Stimulated activated CD4-positive, alpha-beta T cell treated with anti-CD3 and anti-CD28 coated beads, Interleukin-2, amount 100 ng/mL, for 24 hours (primary cell): ENCODE results near the gene CAMK1G.

Source experiments
- DNase-seq, 2 donors: peaks; one replicate each; pipeline ENCODE4 v3.0.0-alpha.2; 2020

CAMK1G gene

DNA sequence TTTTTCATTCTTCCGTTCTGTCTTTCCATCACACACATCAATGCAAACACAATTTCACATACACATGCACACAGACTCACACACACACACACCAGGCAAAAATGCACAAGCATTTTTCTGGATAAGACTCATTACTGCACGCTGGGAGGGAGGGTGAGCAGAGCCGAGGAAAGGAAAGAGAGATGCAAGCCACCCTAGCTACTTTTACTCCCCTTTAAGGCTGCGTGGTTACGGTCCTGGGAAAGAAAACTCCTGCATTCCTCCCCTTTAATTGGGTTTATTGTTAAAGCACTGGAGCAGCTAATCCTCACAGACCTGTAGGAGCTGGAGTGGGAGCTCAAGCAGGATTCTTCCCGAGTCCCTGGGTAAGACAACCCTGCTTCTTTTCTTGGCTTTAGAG is at the start of gene CAMK1G:
TSS of gene CAMK1G (plus strand) at position 307 of the 400 bp plus-strand sequence. CDS start 11,270 bp downstream, outside the sequence.
- DNase-seq = no peak

DNA sequence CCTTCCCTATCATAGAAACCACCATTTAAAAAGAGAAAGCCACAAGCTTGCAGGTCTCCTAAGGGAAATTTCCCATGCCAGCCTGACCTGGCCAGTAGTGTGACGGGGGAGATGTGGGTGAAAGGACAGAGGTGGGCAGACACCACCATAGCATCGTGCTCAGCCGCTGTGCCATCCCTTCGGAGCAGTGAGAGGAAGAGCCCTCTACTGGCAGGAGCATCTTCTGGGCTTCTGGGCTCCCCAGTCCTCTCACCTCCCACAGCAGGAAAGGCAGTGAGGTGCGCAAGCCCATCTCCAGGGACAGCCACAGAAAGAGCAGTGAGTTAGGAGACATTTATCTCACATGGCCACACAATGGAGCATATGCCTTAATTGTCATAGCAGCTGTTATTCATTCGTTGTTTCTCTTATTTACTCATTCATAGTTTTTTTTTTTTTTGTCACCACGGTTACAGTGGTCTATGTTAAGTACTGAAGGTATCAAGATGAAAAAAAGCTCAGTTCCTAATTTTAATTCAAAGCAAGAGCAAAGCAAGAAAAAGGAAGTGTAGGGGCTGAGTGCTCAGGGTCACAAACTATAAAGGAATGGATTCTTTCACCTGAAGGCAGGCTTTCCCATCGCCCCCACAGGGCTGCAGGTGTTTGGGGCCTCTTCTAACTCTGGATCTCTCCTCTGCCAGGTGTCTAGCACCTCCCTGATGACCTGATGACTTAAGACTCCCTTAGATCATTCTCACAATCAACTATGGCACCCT is 48.8 kb upstream of the CAMK1G start:
- DNase-seq = no peak

DNA sequence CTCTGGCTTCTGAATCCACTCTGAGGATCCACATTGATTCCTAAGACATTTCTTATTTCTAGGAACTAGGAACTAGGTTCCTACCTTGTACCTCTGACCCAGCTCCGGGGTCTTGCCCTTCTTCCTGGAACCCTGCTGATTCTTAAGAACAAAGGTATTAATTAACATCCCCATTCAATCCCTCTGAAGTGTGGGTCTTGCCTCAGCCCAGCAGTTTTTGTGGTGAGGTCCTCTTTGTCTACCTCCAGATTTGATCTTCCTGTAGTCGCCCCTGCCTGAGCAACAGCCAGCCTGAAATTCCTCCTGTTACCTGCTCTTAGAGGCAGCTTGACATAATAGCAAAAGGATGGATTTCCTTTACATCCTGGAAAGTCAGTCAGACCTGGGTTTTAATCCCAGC is 46.7 kb upstream of the CAMK1G start:
- no peak for DNase-seq

DNA sequence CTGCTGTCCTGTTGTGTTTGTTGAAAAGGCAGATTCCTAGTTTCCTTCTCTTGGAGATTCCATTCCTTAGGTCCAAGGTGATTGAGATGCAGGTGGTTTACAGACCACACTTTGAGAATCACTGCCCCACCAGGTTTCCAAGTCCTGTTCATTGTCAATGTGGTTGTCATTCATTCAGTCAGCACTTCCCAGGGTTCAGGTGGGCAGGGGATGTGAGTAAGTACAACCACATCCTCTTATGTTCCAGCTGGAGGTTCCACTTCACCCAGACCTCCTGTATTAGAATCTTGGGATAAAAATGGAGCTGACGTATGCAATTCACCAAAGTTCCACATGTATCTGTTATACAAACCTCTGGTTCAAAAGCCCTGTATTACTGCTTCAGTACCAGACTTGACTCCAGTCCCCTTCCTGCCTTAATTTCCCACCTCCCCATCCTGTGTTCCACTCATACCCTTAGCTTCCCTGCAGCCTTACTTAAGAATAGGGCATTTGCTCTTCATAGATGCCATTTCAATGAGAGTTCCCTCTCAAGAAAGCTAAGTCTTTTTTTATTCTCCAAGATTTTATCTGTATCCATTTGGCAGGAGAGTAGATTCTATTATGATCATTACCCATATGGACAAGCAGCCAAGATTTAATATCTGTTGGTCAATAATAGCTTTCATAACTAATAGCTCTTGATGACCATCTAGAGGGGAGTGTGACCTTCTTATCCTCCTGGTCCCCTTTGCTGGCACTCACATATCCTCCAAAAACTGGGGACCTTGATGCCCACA is 46.0 kb upstream of the CAMK1G start:
- no peak for DNase-seq

DNA sequence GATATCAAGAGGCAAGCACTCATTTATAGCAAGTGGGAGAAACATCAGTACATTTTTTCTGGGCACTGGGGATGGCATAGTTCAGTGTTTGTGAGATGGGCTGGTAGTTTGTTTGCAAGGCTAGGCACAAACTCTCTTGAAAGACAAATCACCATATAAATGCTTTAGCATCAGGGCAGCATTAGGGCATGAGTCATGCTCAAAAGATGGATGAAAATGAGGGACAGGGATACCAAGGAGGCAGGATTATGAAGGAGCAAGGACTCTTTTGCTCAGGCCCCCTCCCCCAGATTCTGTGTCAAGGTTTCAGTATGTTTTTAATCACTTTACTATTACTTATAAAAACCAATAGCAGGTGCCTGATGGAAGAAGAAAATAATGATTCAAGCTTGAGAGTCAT is 43.9 kb upstream of the CAMK1G start:
- DNase-seq = no peak

DNA sequence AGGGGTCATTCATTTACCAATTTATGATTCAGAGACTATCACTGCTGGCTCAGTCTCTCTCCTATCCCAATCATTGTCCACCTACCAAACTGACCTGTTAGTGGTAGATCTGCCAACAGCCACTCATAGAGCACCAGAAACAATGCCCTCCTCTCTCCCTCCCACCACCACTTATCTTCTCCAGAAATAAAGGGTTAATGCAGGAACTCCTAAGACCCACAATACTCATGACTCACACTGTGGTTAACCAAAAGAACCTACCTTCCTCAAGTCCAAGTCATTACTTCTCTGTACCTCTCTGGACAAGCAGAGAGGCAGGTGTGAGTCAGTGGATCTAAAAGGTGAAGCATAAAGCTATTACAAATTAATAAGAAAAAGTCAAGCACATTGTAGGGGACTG is 40.9 kb upstream of the CAMK1G start:
- DNase-seq = no peak

DNA sequence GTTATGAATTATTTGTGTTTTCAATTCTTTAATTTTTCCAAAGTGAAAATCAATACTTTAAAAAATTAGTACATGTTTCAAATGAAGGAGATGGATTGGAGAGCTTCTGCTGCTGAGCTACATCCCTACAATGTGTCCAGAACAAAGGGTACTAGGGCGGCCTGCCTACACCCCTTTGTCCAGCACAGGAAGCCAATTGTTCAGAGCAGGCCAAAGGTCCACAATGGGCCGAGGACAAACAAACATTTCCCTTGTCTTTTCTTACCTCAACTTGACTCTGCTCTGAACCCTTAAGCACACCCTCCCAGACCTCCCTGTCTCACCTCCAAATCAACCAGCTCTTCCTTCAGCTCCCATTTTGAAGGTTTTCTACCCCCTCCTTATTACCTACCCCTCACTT is 39.4 kb upstream of the CAMK1G start:
- no peak for DNase-seq

DNA sequence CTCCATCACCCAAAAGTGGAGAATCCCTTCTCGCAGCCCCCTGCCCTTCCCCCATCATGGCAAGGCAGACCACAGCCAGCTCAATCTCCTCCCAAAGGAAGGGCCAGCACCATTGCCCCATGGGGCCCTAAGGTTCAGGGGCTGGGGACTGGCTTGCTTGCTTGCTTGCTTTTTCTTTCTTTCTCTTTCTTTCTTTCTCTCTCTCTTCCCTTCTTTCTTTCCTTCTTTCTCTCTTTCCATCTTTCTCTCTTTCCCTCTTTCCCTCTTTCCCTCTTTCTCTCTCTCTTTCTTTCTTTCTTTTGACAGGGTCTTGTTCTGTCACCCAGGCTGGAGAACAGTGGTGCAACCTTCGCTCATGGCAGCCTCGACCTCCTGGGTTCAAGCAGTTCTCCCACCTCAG is 38.1 kb upstream of the CAMK1G start:
- no peak for DNase-seq

DNA sequence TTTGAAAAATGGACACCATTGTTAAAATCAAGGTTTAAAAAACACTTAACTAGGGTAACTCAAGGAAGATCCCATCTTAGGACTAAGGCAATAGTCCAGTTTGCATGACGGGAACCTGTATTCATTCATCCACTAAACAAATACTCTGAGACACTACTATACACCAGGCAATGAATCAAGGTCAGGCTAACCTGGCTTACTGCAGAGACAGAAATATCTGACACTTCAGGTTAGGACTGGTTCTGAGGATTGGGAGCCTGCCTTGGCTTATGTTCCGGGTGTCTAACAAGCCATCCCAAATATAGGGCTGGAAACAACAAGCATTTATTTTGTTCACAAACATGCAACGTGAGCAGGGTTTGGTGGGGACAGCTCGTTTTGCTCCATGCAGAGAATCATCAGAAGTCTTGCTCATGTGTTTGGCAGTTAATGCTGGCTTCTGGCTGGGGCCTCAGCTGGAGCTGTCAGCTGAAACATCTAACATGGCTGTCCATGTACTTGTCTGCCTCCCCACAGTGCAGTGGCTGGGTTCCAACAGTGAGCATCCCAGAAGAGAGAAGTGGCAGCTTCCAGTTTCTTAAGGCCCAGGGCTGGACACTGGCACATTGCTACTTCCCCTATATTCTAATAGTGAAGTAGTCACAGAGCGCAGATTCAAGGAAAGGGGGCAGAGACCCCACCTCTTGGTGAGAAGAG is 37.0 kb upstream of the CAMK1G start:
- DNase-seq = no peak

DNA sequence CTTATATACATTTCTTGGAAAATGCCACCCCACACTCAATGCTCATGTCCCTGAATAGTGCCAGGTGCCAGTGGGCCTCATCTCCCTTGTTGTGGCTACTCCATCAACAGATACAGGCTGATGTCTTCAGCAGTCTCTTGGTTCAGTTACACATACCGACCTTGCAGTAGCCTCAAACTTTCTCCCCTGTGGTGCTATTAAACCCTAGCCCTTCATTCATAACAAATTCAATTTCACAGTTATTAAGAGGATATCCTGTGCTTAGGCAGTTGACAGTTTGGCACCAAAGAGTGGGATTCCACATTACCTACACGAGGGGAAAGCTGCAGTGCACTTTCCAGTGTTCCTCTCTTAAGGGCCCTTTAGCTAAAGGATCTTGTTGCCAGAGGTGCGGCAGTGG is 35.9 kb upstream of the CAMK1G start:
- no peak for DNase-seq

DNA sequence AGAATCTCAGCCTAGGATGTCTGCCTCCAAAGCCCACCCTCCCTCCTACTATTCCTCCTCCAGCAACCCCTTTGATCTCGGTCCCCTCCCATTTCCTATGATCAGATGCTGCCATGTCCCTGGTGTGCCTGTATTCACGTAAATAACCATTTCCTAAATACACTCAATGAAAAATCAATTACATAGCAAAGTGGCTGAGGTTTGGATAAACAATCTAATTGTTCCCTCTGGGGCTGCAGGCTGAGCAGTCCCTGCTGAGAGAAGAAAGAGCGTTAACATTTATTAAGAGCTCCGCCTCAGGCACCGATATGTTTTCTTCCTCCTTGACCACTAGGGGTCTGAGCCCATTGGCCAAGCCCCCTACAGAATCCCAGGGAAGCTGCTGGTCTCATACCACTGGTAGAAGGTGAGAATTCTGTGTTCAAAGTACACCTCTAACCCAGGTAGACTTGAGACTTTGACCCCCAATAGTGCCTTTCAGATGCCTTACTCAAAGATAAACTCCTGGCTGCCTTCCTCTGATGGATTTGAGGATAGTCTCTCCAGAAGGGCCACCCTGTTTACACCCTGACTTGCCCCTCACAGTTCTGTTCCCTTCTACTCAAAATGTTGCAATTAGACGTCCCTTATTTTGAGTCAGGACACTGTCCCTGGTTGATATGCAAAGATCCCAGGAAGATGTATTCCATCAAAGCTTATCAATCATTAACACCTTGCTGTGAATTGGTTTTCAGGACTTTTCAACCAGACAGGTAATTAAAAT is 33.9 kb upstream of the CAMK1G start:
- DNase-seq = no peak

DNA sequence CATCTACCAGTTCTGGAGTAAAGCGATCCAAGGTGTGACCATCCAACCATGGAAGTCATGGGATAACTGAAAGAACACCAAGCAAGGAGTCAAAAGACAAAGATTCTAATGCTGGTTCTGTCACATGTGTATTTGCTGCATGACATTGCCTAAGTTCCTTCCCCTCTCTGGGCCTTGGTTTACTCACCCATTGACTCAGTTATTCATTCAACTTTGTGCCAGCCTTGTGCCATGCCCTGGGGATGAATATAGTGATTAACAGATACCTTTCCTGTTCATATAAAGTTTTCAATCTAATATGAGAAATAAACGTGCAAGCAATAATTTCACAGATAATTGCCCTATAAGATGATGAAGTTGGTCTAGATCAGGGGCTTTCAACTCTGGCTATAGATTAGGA is 33.0 kb upstream of the CAMK1G start:
- no peak for DNase-seq

DNA sequence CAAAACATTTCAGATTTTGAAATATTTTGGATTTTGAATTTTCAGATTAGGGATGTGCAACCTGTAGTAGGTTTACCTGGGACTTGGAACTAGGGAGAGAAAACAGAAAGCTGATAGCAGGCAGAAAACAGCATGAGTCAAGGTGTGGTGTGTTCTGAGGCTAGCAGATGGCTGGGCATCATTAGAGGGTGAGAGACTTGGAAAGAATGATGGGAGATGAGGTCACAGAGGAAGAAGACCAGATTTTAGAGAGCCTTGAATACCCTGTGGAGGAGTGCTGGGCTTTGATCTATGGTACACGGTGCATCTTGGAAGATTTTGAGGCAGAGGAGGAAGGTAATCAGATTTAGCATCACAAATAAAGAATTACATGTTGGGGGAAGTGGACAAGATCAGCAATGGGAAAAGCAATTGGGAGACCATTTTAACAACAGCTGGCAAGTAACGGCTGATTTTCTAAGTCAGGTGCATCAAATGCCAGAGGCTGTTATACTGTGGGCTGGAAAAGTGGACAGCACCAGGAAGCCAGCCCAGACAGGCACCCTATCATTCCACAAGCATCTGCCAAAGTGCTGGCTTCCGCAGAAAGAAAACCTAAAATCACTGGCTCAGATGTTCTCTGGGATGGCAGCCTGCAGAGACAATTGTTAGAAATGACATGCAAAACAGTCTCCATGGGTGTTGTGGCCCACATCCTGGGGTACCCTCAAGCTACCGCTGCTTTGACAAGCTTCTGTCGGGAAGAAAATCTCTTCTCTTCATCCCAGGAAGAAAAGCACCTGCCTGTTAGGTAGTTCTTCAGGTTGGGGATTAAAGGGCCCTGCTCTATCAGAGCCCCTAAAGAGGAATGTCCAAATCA is 30.9 kb upstream of the CAMK1G start:
- no peak for DNase-seq

DNA sequence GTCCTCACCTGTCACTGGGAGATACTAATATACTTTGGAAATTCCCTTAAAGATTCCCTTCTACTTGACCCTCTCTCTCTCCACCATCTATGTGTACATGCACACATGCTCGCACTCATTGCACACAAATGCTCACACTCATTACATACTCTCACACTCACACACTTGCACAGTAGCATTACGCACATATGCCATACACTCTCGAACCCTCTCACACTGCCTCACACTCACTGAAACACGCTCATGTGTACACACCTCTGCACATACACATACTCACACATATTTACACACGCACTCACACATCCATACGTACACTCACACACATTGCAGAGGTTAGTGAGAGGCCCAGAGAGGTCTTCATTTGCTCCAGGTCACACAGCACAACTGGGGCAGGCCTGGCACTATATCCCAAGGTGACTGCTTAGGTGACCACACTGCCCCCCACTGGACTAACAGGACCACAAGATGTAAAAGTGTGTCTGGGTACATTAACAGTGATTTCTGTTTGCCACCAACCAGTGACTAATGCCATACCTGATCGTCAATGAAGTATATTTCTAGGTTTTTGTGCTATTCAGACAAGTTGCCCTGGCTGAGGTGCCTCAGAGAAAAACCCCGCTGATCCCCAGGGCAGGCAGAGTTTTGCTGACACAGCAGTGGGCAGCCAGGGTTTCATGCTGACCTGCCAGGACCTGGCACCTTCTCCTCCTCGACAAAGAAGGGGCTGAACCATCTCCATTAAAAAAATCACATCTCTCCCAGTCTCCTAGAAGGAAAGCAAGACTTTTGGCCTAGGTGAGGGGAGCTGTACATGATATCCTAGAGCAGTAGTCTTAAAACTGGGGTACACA is 28.5 kb upstream of the CAMK1G start:
- DNase-seq = no peak

DNA sequence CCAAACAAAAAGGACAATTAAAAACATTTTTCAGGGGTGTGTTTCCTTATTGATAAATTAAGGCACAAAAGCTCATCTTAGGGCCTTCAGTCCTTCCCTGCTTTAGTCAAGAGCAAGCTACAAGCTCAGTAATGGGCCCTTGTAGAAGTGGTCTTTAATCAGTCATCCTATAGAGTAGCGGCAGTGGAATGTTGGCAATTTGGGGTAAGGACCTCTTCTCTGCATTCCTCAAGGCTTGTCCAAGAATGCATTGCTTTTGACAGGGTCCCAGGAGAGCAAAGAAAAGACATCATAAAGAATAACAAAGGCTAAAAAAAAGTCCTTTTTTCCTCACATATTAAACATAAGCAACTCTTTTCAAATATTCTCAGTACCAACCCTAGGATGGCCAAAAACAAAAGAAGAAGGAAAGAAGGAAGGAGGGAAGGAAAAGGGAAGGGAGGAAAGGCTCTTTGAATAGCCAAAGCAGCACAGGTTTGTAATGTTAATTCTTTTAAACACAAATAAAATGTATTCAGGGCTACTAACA is 27.3 kb upstream of the CAMK1G start:
- DNase-seq = no peak

DNA sequence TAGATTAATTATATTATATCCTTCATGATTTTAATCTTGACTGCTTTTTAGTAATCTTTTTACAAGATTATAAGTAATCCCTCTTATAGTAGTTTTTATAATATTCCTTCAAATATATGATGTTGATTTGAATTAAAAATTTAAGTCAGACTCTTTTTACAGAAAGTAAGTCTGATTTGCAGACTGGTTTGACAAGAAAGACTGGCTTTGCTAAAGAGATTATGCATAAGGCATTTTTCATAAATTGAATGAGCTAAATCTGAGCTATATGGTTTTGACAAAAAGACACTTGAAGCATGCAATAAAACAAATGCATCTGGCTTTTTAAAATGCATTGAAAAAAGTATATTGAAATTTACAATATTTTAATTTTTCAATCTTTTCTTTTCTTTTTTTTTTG is 26.3 kb upstream of the CAMK1G start:
- no peak for DNase-seq

DNA sequence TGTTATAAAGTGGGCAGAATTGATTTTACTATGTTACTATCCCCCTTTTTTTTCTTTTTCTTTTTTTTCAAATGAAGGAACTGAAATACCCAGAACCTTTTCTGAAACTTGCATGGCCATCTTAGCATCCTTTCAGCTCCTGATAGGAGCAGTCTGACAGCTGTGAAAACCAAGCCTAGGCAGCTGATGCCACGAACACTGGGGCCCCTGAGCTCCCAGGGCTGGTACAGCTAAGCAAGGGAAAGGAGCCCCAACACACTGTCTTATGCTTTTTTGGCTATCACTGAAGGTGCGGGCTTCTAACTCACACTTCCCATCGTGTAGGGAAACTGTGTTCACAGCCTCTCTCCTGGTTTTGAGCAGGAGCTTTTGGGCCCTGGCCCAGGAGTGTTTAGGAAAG is 23.0 kb upstream of the CAMK1G start:
- DNase-seq = no peak

DNA sequence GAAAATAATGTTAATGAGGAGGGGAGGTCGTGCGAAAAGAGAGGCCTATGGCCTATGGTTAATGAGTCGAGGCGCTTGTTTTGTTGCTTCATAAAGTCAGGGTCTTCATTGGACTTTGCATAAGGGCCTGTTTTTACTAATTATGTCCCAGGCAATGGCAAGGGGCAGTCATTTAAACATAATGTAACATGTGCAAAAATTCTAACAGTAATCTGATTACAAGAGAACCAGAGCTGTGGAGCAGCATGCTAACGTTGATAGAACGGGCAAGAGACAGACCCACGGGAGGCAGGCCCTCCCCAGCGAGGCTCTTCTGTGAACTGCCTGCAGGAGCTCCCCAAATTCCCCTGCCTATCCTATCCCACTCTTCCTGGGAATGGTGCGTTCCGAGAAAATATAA is 22.6 kb upstream of the CAMK1G start:
- no peak for DNase-seq

DNA sequence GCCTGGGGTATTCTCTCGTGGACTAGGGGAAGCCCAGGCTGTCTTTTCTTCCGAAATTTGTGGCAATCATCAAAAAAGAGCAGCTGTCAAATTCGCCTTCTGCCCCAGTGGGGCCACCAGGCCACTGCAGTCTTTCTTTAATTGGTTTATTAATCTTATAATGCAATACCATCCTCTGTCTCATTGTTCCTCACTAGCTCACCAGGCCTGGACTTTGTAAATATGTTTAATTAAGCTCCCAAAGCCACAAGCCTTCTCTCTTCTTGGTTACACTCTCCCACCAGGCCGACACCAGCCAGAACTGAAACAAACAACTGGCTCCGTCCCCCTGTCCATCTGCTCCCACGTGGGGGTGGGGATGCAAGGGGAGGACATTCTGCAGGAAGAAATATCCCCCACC is 22.0 kb upstream of the CAMK1G start:
- DNase-seq = no peak

DNA sequence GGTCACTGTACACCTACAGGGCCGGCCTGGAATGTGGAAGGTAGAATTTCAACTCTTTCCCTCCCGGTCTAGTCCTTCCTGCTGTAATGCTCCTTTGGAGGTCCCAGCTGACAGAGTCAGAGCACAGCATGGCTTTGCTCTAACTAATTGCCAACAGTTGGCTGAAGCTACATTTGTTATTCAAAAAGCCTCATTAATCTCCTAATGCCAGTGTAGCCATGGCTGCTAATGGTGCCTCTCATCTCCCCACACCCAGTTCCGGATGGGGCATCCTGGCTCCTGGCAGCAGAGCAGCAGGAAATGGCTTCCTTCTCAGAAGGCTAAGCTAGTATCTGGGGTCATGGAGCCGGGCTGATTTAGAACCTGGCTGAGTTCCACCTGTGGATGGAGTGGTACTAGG is 18.7 kb upstream of the CAMK1G start:
- no peak for DNase-seq
